Mesothelial cell of epicardium (in vitro differentiated cells): ENCODE results near the gene SORCS1. TPM values are rescaled to one million over a fixed set of nuclear protein-coding genes. Genes with fewer than 3 reads are reported as not detected.

Experiments used
- DNase-seq, 2 experiments: peaks; one replicate each; pipeline ENCODE4 v3.0.0; 2021; ENCODE audit warnings: low spot score in 2 of 2; ENCODE audit not compliant: unreplicated experiment in 2 of 2
- H3K27ac Mint-ChIP-seq: 2 replicates; pipeline ENCODE4 v1.8.0; 2021; ENCODE audit warnings: mixed read lengths
- H3K27me3 Mint-ChIP-seq: 2 replicates; pipeline ENCODE4 v1.8.0; 2021; ENCODE audit warnings: low read depth, mixed read lengths
- H3K36me3 Mint-ChIP-seq: 2 replicates; pipeline ENCODE4 v1.8.0; 2021; ENCODE audit warnings: mixed read lengths
- H3K4me1 Mint-ChIP-seq: 2 replicates; pipeline ENCODE4 v1.8.0; 2021; ENCODE audit warnings: mixed read lengths
- H3K4me3 Mint-ChIP-seq: 2 replicates; pipeline ENCODE4 v1.8.0; 2021; ENCODE audit warnings: mild to moderate bottlenecking, moderate library complexity, mixed read lengths
- H3K9me3 Mint-ChIP-seq: 2 replicates; pipeline ENCODE4 v1.8.0; 2021; ENCODE audit warnings: mixed read lengths
- total RNA-seq: library from RNA; stranded (reverse); gene quantifications from 3 replicates; pipeline ENCODE4 v1.2.1, GENCODE V29; 2021
- TF ChIP-seq, protein P1 (sequence below): fragments of 200-600 bp; sonication (generic); IDR thresholded peaks from one replicate; pipeline ENCODE4 v1.5.0; 2021; ENCODE audit warnings: antibody characterized with exemption; ENCODE audit not compliant: unreplicated experiment

SORCS1 gene
- total RNA-seq, 1 donor from 2014 or later: 0.78 TPM

DNA sequence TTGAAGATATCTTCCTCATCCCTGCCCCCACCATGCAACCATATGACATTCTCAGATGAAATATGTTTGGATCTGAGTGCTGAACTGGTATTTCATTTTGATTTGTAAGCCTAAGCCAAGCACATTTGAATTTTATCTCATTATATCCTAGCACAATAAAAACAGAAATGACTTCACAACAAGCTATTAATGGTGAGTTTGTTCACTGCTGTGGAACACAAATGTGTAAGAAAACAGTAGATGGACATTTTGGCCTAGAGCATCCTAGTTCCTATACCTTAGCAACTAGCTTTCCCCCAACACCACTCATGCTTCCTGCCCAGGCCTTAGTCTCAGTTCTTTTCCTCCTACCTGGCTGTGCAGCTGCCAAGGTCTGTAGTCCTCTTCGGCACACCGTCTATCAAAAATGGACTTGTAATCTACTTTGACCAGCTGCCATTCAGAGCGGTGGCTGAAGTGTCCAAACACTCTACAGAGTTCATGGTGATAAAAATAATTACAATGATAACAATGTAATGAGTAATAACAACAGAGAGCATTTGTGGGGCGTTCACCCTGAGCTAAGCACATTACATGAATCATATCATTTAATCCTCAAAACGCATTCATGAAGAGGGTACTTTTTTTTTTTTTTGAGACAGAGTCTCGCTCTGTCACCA, 491.9 kb downstream of the SORCS1 start:
- Mint-ChIP-seq H3K27ac (no peak overlapping the region), H3K36me3 (no peaks in the 10 kb centered on the region), H3K27me3 (peaks cover 6% of the 10 kb centered on the region), H3K4me3 (no peak overlapping the region), H3K9me3 (peaks cover 15% of the 10 kb centered on the region), H3K4me1 (no peaks in the 10 kb centered on the region)
- DNase-seq: no peak
- TF ChIP-seq, protein P1, sequence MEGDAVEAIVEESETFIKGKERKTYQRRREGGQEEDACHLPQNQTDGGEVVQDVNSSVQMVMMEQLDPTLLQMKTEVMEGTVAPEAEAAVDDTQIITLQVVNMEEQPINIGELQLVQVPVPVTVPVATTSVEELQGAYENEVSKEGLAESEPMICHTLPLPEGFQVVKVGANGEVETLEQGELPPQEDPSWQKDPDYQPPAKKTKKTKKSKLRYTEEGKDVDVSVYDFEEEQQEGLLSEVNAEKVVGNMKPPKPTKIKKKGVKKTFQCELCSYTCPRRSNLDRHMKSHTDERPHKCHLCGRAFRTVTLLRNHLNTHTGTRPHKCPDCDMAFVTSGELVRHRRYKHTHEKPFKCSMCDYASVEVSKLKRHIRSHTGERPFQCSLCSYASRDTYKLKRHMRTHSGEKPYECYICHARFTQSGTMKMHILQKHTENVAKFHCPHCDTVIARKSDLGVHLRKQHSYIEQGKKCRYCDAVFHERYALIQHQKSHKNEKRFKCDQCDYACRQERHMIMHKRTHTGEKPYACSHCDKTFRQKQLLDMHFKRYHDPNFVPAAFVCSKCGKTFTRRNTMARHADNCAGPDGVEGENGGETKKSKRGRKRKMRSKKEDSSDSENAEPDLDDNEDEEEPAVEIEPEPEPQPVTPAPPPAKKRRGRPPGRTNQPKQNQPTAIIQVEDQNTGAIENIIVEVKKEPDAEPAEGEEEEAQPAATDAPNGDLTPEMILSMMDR: no peak

DNA sequence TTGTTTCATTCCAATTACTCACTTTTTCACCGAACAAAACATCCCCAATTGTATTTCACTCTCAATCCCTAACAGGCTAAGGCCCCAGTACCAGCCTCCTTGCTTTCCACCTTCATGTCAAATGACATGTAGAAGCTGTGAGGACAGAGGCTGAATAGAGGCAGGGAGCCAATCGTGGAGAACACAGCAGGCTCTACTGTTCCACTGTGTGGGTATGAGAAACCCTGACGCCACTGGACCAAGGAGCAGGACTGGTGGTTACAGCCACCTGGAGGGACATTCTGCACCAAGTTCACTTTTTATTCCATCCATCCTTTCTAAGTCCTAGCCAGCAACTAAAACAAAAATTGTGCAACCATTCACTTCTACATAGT, 502.8 kb downstream of the SORCS1 start:
- Mint-ChIP-seq H3K4me3 (no peak overlapping the region), H3K27me3 (peaks cover 12% of the 10 kb centered on the region), H3K27ac (no peak overlapping the region), H3K9me3 (peaks cover 9% of the 10 kb centered on the region), H3K36me3 (no peaks in the 10 kb centered on the region), H3K4me1 (no peaks in the 10 kb centered on the region)
- DNase-seq: no peak
- TF ChIP-seq, protein P1: no peak

DNA sequence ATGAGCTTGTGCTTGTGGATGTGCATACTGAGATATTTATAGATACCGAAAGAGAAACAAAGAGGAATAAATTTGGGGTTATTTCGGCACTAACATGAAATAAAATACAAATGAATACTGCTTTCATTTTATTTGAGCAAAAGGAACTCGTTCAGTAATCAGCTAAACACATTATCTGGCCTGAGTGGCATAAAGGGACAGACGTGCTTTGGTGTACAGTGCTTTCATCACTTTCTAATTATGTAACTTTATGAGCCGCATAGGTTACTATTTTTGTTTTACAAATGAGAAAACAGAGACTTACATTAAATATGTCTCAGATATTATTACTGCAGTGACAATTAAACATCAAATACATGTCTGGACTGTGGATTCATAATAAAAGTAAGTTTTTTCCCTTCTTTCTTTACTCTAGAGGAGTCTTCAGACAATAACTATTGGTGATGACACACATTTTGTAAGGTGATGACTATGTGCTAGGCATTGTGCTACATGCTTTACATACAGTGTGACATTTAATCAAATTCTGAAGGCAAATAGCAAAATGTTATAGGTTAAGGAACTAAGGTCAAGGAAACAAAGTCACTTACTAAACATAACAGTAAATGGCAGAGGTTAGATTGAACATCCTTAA, 503.3 kb downstream of the SORCS1 start:
- TF ChIP-seq, protein P1: no peak
- no peak for DNase-seq
- peaks cover 13% of the 10 kb centered on the region for H3K27me3 Mint-ChIP-seq

DNA sequence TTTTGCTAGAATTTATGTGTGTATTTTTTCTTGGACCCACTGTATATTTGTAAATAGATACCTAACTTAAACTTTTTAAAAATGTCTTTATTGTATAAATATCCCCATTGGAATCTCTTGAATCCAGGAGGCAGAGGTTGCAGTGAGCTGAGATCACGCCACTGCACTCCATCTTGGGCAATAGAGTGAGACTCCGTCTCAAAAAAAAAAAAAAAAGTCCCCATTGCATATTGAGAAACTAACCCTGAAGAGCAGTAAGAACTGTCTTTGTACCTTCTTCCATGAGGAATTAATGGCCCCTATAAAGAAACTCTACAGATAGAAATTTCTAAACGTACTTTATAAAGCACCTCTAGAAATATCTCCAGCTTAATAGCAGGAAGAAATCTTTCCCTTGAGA, 504.0 kb downstream of the SORCS1 start:
- Mint-ChIP-seq H3K4me1 (no peaks in the 10 kb centered on the region), H3K36me3 (no peaks in the 10 kb centered on the region)

More for the DNA sequence above, 503.3 kb downstream of the SORCS1 start:
- Mint-ChIP-seq H3K9me3 (peaks cover 9% of the 10 kb centered on the region), H3K36me3 (no peaks in the 10 kb centered on the region), H3K4me1 (no peaks in the 10 kb centered on the region), H3K4me3 (no peak overlapping the region), H3K27ac (no peak overlapping the region)

DNA sequence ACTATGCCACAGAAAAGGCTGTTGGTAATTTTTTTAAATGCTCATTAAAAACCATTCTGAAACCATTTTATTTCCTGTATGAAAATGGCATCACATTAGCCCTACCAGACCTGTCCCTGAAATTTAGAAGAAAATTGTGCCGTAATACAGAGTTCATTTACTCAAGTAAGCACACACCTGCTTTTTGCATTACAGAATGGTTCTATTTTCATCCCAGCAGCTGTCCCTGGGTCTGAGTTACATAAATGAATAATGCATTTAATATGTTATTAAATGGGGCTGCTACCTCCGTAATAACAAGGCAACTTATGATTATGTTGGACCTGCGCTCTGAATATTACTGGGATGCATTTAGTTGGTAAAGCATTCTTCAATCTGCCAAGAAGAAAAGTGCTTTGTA, 508.9 kb downstream of the SORCS1 start:
- Mint-ChIP-seq H3K27ac (no peak overlapping the region), H3K36me3 (no peaks in the 10 kb centered on the region), H3K27me3 (peaks cover 13% of the 10 kb centered on the region), H3K9me3 (no peaks in the 10 kb centered on the region), H3K4me1 (no peaks in the 10 kb centered on the region), H3K4me3 (no peak overlapping the region)
- TF ChIP-seq, protein P1: no peak
- no peak for DNase-seq

More for the DNA sequence above, 504.0 kb downstream of the SORCS1 start:
- Mint-ChIP-seq H3K4me3 (no peak overlapping the region), H3K27ac (no peak overlapping the region), H3K9me3 (peaks cover 9% of the 10 kb centered on the region), H3K27me3 (peaks cover 13% of the 10 kb centered on the region)
- TF ChIP-seq, protein P1: no peak
- no peak for DNase-seq
